Adrenal gland (tissue), 12 donors: ENCODE measurements around the gene COMMD9. TPM values are rescaled to one million over a fixed set of nuclear protein-coding genes. Genes with fewer than 3 reads are reported as not detected.

Experiments used
- DNase-seq, 7 donors: peaks; one replicate each; pipeline ENCODE4 v3.0.0-alpha.2; 2019 to 2020
- H3K27ac ChIP-seq, 5 donors: fragments of 200-600 bp; sonication (generic) in 4 of 5; 1 replicate in 3 of 5; 2 replicates in 2 of 5; pipeline versions ENCODE4 v1.5.1 to v1.8.0; 2016 to 2020; ENCODE audit warnings: mild to moderate bottlenecking in 1 of 5
- H3K27me3 ChIP-seq: fragments of 200-600 bp; 2 replicates; pipeline ENCODE4 v1.8.0; 2021
- H3K36me3 ChIP-seq, 2 donors: fragments of 200-600 bp; replicated peaks in 1 of 2; 1 replicate in 1 of 2; 2 replicates in 1 of 2; pipeline versions ENCODE4 v1.5.1 to v1.8.0; 2018 to 2022
- H3K4me1 ChIP-seq, 2 donors: fragments of 200-600 bp; replicated peaks in 1 of 2; 1 replicate in 1 of 2; 2 replicates in 1 of 2; pipeline versions ENCODE4 v1.5.1 to v1.8.0; 2018 to 2021
- H3K4me3 ChIP-seq, 4 donors: fragments of 200-600 bp; sonication (generic) in 3 of 4; one replicate each; pipeline ENCODE4 v1.5.1; 2016 to 2018
- H3K9me3 ChIP-seq, 3 donors: fragments of 200-600 bp; sonication (generic) in 1 of 3; replicated peaks in 1 of 3; 1 replicate in 2 of 3; 2 replicates in 1 of 3; pipeline versions ENCODE4 v1.5.1 to v1.8.0; 2016 to 2021
- CTCF ChIP-seq, 6 experiments: fragments of 450-650 bp in 4 of 6; fragments of 200-600 bp in 2 of 6; sonication (generic) in 1 of 6; IDR thresholded peaks; 1 replicate in 5 of 6; 2 replicates in 1 of 6; pipeline versions ENCODE4 v1.5.1 to v1.8.0; 2016 to 2021; ENCODE audit warnings: antibody characterized with exemption in 6 of 6, mild to moderate bottlenecking in 2 of 6, moderate library complexity in 1 of 6
- POLR2A ChIP-seq, 2 donors: fragments of 450-650 bp; IDR thresholded peaks; one replicate each; pipeline ENCODE4 v1.6.1; 2017; ENCODE audit warnings: antibody characterized with exemption in 2 of 2, mild to moderate bottlenecking in 2 of 2, moderate library complexity in 1 of 2
- WGBS, 4 donors: extraction: QIAGEN DNeasy Blood & Tissue Kit in 2 of 4; methylation state at CpG; one replicate each; pipeline versions ENCODE4 v1.1.5 to v1.1.7; 2013 to 2017; 5-methylcytosine and 5-hydroxymethylcytosine counted together
- intact Hi-C, 2 donors: fragments of 100-400 bp; cut with DNase I; formaldehyde crosslinking; loops; one replicate each; pipeline versions ENCODE4 v1.14.1 to v1.15.0; 2022 to 2023
- polyA plus RNA-seq, 3 donors: library from polyadenylated mRNA; stranded (reverse); fragments of 200-250 nt in 2 of 3; fragments of 350-450 nt in 1 of 3; fragmentation: Illumina TruSeq in 1 of 3; extraction: RNeasy Lipid Tissue Mini Kit (QIAGEN cat#74804) in 1 of 3; gene quantifications; one replicate each; pipeline ENCODE4 v1.2.3, GENCODE V29; 2013 to 2014
- total RNA-seq, 9 donors: library from RNA; depleted of rRNA in 4 of 9; stranded (reverse); fragments of >200 nt in 4 of 9; fragments of 120-200 nt in 1 of 9; fragmentation: NEBNext Ultra II Directional in 1 of 9; extraction: Animal tissue kit (Norgen Biotek cat#: 25700) in 1 of 9; gene quantifications; one replicate each; pipeline versions ENCODE4 v1.1.0 to v1.2.4, GENCODE V29; 2013 to 2023
- donor health status: healthy with polysubstance abuse.
- donor health status: Bipolar disorder and iron deficiency.
- donor health status: DM: yes; HTN: yes; CAD: no.
- donor health status: DM: no; HTN: no; CAD: no.
- donor health status: DM: no; HTN: no; CAD: no.
- donor health status: DM: yes; HTN: yes; CAD: no.

Gene COMMD9
- total and polyA plus RNA-seq, 12 donors: 25.3 to 140 (median 89.5) TPM

GRCh38 chr11:36227044-36227443, 62.2 kb downstream of the COMMD9 start:
- Histone ChIP-seq H3K9me3 (no peaks in the 10 kb centered on the region), H3K4me1 (peaks cover 0 to 17% of the 10 kb centered on the region in 2 donors), H3K36me3 (no peaks in the 10 kb centered on the region), H3K27ac (no peak overlapping the region), H3K4me3 (no peak overlapping the region), H3K27me3 (no peaks in the 10 kb centered on the region)
- DNase-seq: no peak
- TF ChIP-seq CTCF (IDR thresholded peaks at IDR 0.05): no peak
- no peak for TF ChIP-seq POLR2A (IDR thresholded peaks at IDR 0.05)
- WGBS, 4 donors: 96 to 98% (median 97%) methylated on average over 14 to 15 of the region's 15 CpGs
- intact Hi-C loops: no loop called here

GRCh38 chr11:36224209-36224882, 64.9 kb downstream of the COMMD9 start:
- no peaks in the 10 kb centered on the region for H3K9me3 ChIP-seq
- no peaks in the 10 kb centered on the region for H3K36me3 ChIP-seq
- no peak for TF ChIP-seq POLR2A (IDR thresholded peaks at IDR 0.05)
- no peak for TF ChIP-seq CTCF (IDR thresholded peaks at IDR 0.05)
- 74 to 76% (median 75%) methylated on average over 5 of the region's 5 CpGs for WGBS, 4 donors
- no peaks in the 10 kb centered on the region for H3K4me1 ChIP-seq
- no peaks in the 10 kb centered on the region for H3K27me3 ChIP-seq
- intact Hi-C loops: no loop called here
- H3K4me3 ChIP-seq: no peak overlapping the region
- DNase-seq: no peak
- H3K27ac ChIP-seq: no peak overlapping the region

GRCh38 chr11:36222831-36223635, 66.2 kb downstream of the COMMD9 start:
- TF ChIP-seq CTCF (IDR thresholded peaks at IDR 0.05) (no peak), POLR2A (IDR thresholded peaks at IDR 0.05) (no peak)
- DNase-seq: no peak
- intact Hi-C loops: no loop called here

More at GRCh38 chr11:36222831-36223635, 66.2 kb downstream of the COMMD9 start:
- 77 to 82% (median 81%) methylated on average over 14 of the region's 14 CpGs for WGBS, 4 donors
- Histone ChIP-seq H3K36me3 (no peaks in the 10 kb centered on the region), H3K4me3 (no peak overlapping the region), H3K27me3 (no peaks in the 10 kb centered on the region), H3K4me1 (no peaks in the 10 kb centered on the region), H3K27ac (no peak overlapping the region), H3K9me3 (no peaks in the 10 kb centered on the region)

Other genes starting within 250 kb of the COMMD9 start
- gene PRR5L, start 6.9 kb upstream of the COMMD9 start, total RNA-seq: 10 to 100 TPM in 1 of 9 donors, 1 to 10 TPM in 8; 5.2 to 10.2 (median 7.5) TPM
- gene PRR5L, start 6.9 kb upstream of the COMMD9 start, polyA plus RNA-seq: 1 to 10 TPM; 1.7 to 6.8 (median 2.2) TPM
- gene TRAF6, start 220.8 kb upstream of the COMMD9 start, total RNA-seq: 10 to 100 TPM; 11.6 to 18.5 (median 16.6) TPM
- gene TRAF6, start 220.8 kb upstream of the COMMD9 start, polyA plus RNA-seq: 10 to 100 TPM in 1 of 3 donors, 1 to 10 TPM in 2; 2.3 to 11.4 (median 2.7) TPM